ENCODE measurements around the gene STAG3. TPM values are rescaled to one million over a fixed set of nuclear protein-coding genes. Genes with fewer than 3 reads are reported as not detected.
"Not testable (repeated sequence)": the region's sequence is repeated elsewhere in the genome, so short reads cannot be mapped to it uniquely, and the experiment has no call there.

Gene STAG3, protein sequence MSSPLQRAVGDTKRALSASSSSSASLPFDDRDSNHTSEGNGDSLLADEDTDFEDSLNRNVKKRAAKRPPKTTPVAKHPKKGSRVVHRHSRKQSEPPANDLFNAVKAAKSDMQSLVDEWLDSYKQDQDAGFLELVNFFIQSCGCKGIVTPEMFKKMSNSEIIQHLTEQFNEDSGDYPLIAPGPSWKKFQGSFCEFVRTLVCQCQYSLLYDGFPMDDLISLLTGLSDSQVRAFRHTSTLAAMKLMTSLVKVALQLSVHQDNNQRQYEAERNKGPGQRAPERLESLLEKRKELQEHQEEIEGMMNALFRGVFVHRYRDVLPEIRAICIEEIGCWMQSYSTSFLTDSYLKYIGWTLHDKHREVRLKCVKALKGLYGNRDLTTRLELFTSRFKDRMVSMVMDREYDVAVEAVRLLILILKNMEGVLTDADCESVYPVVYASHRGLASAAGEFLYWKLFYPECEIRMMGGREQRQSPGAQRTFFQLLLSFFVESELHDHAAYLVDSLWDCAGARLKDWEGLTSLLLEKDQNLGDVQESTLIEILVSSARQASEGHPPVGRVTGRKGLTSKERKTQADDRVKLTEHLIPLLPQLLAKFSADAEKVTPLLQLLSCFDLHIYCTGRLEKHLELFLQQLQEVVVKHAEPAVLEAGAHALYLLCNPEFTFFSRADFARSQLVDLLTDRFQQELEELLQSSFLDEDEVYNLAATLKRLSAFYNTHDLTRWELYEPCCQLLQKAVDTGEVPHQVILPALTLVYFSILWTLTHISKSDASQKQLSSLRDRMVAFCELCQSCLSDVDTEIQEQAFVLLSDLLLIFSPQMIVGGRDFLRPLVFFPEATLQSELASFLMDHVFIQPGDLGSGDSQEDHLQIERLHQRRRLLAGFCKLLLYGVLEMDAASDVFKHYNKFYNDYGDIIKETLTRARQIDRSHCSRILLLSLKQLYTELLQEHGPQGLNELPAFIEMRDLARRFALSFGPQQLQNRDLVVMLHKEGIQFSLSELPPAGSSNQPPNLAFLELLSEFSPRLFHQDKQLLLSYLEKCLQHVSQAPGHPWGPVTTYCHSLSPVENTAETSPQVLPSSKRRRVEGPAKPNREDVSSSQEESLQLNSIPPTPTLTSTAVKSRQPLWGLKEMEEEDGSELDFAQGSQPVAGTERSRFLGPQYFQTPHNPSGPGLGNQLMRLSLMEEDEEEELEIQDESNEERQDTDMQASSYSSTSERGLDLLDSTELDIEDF
- total RNA-seq, result 11.0 TPM

DNA sequence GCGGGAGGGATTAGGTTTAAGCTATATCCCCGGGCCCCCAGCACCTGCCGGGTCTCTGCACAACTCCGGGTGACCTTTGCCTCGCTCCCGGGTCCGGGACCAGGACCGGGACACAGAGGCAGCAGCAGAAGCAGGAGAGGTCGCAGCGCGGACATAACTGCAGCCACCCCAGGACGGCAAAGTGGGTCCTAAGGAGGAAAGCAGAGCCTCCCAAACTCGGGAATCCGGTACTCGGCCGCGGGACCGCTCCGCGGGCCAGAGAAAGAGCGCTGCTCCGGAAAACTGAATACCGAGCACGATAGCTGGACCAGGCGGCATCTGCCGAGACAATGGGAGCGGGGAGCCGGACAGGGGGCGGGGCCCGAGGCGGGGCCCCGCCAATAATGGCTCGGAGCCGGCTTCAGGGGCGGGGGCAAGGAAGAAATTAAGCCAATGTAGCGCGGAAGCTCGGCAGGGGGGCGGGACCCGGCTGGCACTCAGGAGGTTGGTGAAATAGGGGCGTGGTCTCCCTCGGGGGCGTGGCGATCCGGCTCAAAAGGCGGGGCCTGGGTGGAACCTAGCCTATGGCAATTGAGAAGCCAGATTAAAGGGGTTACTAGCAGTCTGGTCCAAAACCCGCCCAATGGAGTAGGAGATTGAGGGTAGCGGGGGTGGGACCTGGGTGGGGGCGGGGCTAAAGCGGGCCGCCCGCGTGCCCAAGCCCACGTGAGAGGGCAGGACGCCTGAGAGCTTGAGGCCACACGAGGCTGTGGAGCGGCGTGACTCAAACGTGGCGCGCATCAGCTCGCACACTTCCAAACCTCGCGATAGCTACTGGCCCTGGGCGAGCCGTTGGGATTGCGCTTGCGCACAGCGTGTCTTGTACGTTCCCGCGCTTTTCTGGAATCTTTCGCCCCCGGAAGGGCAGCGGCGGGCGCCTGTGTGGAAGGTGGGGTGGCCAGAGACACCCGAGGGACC is at the start of gene STAG3, which contains the start of gene GPC2:
Gene STAG3 (plus strand): TSS at position 874 of the 957 bp plus-strand sequence. CDS start 2,639 bp downstream, outside the sequence.
Gene GPC2 (minus strand): TSS at position 337 of the 957 bp plus-strand sequence. CDS start 182 bp downstream, at position 155.
- intact Hi-C loops (cut with DNase I), result no loop called here
- ATAC-seq (peak; percentile 97), DNase-seq (ENCODE audit: low spot score) (peak; percentile 98)

DNA sequence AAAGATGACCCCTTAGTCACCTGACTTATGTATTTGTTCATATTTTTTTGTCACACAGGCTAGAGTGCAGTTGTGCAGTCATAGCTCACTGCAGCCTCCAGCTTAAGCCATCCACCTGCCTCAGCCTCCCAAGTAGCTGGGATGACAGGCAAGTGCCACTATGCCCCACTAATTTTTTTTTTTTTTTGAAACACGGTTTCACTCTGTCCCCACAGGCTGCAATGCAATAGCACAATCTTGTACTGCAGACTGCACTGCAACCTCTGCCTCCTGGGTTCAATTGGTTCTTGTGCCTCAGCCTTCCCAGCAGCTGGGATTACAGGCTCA is 49.1 kb upstream of the STAG3 start:
- ATAC-seq (no peak), DNase-seq (ENCODE audit: low spot score) (no peak)
- intact Hi-C loops (cut with DNase I), result no loop called here

DNA sequence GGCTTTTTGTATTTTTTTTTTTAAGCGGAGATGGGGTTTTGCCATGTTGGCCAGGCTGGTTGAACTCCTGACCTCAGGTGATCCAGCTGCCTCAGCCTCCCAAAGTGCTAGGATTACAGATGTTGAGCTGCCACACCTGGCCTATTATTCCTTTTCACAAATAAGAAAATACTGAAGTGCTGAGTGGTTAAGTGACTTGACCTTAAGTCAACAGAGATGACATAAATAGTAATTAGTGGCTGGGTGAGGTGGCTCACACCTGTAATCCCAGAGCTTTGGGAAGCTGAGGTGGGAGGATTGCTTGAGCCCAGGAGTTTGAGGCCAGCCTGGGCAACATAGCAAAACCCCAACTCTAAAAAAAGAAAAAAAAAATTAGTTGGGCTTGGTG is 47.5 kb upstream of the STAG3 start:
- intact Hi-C loops (cut with DNase I), result loop anchor here (10.0 kb wide), 1 partner anchor 75 kb away; no protein-coding TSS in a partner anchor
- DNase-seq (ENCODE audit: low spot score); ATAC-seq: not testable (repeated sequence)

DNA sequence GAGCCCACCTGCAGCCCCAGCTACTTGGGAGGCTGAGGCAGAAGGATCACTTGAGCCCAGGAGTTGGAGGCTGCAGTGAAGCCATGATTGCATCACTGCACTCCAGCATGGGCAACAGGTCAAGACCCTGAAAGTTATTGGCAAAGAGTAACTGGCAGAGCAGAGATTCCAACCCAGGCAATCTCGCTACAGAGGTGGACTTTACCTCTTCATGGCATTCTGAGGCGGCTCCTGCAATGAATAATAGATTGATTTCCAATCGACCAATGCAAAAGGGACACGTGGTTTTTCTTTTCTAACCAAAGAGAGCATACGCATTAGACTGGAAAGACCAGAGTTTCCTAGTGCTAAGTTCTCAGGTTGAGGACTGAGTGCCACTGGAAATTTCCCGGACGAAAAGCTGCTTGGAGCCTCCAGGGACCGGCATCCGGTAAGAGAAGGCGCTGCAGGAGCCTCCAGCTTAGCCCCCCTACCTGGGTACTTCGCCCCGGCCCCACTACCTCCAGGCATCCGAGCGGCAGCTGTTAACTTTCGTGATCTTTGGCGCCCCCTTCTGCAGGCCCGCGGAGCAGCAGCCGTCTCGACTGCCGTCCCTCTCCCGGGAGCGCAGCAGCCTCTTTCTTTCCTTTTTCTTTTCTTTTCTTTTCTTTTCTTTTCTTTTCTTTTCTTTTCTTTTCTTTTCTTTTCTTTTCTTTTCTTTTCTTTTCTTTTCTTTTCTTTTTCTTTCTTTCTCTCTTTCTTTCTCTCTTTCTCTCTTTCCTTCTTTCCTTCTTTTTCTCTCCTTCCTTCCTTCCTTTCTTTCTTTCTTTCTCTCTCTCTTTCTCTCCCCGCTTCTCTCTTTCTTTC is 46.9 kb upstream of the STAG3 start:
- intact Hi-C loops (cut with DNase I), result loop anchor here (10.0 kb wide), 1 partner anchor 74 kb away; no protein-coding TSS in a partner anchor
- no peak for ATAC-seq
- peak; percentile 90 for DNase-seq (ENCODE audit: low spot score)

DNA sequence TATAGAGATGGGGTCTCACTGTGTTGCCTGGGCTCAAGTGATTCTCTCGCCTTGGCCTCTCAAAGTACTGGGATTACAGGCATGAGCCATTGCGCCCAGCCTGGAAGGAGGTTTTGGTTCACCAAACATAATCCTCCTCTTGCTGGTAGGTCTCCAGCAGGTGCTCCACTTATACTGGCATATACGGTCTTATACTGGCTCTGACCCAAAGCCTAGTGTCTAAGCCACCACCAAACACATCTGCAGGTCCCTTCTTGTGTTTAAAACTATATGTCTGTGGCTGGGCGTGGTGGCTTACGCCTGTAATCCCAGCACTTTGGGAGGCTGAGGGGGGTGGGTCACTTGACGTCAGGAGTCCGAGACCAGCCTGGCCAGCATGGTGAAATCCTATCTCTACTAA is 45.6 kb upstream of the STAG3 start:
- intact Hi-C loops (cut with DNase I), result loop anchor here (10.0 kb wide), 1 partner anchor 73 kb away; no protein-coding TSS in a partner anchor
- ATAC-seq, result no peak
- no peak for DNase-seq (ENCODE audit: low spot score)

DNA sequence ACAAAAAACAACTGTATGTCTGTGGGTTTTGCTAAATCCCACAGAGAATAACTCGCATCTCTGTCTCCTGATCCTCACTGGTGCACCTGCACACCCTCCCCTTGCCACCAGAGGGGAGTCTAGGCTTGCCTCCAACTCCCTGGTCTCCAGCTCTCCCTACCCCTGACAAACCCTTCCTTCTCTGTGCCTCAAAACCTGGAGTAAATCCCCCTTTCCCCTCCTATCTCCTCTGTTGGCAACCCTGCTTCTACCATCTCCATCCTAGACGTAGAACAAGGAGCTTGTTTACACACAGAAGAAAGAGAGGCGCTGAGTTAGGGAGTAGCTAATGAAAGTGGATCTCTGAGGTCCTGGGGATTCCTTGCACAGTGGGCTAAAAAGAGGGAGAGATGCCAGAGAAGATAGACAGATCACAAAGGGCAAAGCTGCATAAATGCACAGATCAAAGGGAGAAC is 45.0 kb upstream of the STAG3 start:
- intact Hi-C loops (cut with DNase I), result loop anchor here (10.0 kb wide), 1 partner anchor 72 kb away; no protein-coding TSS in a partner anchor
- ATAC-seq, result peak; percentile 80
- DNase-seq (ENCODE audit: low spot score), result no peak

DNA sequence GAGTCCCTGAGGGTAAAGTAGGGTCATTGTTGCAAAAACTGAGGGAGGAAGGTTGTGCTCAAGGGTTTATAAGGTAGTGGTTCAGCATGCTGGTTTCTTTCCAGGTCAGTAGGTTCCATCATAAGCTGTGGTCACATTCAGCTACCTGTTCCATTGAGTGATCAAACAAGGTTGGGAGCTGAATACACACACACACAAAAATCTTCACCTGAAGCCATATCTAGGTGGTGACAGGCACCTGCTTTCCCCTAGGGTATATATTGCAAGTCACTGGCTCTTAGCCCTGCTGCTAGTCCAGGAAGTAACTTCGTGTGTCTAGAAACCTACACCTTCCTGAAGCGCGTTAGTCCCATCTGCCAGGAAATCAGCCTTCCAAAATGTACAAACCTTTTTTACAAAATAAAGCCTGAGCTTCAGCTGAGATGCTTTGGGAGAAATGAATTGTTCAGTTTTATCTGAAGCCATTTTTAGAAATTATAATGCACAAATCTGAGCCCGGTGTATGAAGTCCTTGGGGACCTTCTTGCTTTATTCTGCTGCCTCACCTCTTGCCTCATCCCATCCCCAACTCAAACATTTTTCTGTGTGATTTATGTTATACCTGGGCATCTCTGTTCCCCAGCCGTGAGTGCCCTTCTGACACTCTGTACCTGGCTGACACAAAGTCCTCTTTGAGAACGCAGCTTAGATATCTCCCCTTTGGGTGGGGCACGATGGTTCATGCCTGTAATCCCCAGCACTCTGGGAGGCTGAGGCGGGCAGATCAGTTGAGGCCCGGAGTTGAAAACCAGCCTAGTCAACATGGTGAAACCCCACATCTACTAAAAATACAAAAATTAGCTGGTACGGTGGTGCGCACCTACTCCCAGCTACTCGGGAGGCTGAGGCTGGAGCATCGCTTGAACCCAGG is 39.6 kb upstream of the STAG3 start:
- no peak for DNase-seq (ENCODE audit: low spot score)
- ATAC-seq, result no peak
- intact Hi-C loops (cut with DNase I), result loop anchor here (10.0 kb wide), 1 partner anchor 67 kb away; no protein-coding TSS in a partner anchor

DNA sequence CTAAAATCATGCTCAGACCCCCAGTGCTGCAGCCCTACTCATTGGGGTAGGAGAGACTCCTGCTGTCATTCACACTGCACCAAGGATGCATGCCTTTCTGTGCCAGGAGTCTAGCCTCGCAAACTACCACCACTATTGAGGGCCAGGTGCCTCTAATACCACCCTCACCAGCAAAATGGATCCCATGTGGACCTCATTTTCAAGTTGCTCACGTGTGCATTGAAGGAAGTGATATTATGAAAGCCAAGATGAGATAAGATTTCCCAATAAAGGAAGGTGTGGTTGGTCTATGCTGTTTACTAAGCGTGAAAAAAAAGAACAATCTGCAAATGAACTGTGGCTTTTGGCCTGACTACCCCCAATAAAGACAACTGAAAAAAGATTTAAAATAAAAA is 36.2 kb upstream of the STAG3 start:
- intact Hi-C loops (cut with DNase I), result no loop called here
- DNase-seq (ENCODE audit: low spot score) (no peak), ATAC-seq (no peak)

DNA sequence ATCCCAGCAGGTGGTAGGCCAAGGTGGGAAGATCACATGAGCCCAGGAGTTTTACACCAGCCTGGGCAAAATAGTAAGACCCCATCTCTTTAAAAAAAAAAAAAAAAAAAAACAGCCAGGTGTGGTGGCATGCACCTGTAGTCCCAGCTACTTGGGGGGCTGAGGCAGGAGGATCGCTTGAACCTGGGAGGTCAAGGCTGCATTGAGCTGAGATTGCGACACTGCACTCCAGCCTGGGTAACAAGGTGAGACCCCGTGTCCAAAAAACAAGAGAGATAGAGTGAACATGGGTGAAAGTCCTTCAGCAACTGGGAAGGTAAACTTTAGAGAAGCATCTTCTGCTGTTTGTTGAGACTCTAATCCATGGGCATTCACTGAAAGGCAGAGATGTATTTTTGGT is 35.3 kb upstream of the STAG3 start:
- ATAC-seq, result no peak
- intact Hi-C loops (cut with DNase I), result no loop called here
- DNase-seq (ENCODE audit: low spot score), result no peak

DNA sequence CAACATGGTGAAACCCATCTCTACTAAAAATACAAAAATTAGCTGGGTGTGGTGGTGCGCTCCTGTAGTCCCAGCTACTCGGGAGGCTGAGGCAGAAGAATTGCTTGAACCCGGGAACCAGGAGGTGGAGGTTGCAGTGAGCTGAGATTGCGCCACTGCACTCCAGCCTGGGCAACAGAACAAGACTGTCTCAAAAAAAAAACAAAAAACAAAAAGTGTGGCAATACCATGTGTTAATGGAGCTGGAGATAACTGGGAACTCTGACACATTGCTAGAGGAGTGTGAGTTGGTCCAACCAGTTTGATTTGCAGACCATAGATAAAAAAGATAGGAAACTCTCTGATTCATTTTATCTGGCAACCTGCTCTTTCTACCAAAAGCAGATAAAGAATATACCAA is 31.4 kb upstream of the STAG3 start:
- intact Hi-C loops (cut with DNase I); DNase-seq (ENCODE audit: low spot score); ATAC-seq: not testable (repeated sequence)

DNA sequence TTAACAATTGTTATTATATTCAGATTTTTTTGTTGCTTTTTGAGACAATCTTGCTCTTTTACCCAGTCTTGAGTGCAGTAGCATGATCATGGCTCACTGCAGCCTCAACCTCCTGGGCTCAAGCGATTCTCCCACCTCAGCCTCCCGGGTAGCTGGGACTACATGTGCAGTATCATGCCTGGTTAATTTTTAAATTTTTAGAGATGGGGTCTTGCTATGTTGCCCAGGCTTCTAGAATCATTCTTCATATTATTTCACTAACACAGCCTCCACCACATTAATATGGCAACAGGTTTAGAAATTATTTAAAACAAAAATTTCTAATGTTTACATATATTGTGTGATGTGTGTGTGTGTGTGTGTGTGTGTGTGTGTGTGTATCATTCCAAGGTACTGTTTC is 30.4 kb upstream of the STAG3 start:
- DNase-seq (ENCODE audit: low spot score) (no peak), ATAC-seq (no peak)
- intact Hi-C loops (cut with DNase I), result no loop called here

DNA sequence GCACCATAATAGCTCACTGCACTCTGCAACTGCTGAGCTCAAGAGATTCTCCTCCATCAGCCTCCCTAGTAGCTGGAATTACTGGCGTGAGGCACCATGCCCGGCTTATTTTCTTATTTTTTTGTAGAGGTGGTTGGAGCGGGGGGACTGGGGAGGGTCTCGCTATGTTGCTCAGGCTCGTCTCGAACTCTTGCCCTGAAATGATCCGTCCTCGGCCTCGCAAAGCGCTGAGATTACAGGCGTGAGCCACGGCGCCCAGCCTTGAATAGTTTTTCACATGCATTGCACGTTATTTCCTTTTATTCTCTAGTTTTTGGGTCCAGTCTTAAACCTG is 29.5 kb upstream of the STAG3 start:
- intact Hi-C loops (cut with DNase I), result no loop called here
- DNase-seq (ENCODE audit: low spot score) (no peak), ATAC-seq (no peak)

DNA sequence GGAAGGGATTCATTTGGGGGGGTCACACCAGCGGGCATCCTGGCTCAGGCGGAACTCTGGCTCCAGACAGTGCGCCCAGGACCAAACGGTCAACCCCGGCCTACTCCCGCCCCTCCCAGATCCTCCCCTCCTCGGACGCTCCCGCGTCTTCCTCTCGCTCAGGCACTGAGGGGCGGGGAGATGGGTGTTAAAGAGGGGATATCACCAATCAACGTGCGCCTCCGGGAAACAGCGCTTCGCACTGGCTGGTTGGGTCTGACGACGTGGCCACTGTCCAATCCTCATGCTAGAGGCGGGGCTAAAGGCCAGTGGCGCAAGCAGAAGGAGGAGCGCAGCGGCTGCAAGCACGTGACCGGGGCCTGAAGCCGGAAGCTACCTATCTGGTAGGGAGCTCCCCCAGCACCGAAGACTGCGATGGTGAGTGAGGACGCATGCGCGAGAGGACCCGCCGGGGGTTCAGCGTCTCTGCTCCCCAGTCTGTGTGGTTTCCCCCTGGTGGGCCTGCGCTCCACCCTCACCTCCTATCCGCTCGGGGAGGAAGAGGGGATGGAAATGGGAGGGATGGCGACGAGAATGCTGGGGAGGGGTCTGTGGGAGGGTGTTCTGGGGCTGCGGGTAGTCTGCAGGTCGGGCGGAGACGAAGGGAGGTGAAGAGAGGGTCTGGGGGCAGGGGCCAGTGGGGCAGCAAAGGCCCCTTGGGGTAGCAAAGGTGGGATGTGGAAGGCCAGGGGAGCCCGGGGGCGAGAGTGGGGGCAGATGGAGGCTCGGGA is 29.0 kb upstream of the STAG3 start, which contains the start of gene LAMTOR4:
Gene LAMTOR4 (plus strand): TSS at position 360 of the 770 bp plus-strand sequence. CDS start 55 bp downstream, at position 415.
- DNase-seq (ENCODE audit: low spot score) (peak; percentile 99), ATAC-seq (peak; percentile 99)
- intact Hi-C loops (cut with DNase I), result no loop called here

DNA sequence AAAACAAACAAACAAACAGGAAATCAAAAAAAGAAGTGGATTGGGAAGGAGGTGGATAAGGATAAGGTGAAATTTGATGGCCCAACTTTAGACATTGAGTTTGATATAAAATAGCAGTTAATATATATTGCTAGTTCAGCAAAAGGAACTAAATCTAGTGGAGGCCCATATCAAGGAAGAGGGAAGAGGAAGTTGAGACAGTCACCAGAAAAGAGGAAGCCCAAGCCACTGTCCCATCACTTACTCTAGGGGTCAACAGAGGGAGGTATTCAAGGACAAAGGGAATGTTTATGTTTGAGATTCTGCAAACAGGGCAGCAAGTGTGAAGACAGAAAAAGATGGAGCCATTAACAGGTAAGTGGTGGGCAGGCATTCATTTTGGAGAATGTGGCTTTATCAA is 25.3 kb upstream of the STAG3 start:
- ATAC-seq, result no peak
- no peak for DNase-seq (ENCODE audit: low spot score)
- intact Hi-C loops (cut with DNase I), result no loop called here

DNA sequence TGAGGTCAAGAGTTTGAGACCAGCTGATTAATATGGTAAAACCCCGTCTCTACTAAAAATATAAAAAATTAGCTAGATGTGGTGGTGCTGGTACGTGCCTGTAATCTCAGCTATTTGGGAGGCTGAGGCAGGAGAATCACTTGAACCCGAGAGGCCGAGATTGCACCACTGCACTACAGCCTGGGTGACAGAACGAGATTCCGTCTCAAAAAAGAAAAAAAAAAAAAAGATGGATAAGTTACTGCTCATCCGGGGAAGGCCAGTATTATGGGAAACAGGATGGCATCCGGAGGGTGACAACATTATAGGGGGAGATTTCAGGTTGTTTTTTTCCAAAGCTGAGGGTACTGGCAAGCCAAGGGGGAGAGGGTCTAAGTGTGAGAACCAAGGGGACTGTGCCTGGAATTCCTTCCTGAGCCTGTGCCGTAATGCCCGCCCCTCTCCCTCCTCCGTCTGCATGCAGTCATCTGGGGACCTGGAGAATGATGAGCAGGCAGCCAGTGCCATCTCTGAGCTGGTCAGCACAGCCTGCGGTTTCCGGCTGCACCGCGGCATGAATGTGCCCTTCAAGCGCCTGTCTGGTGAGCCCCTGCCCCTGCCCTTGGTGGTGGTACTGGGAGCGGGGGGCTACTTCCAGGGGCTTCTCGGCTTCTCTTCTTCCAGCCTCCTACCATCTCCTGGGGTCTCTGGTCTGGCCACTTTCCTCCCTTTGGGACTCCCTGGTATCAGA is 24.6 kb upstream of the STAG3 start:
- intact Hi-C loops (cut with DNase I), result no loop called here
- DNase-seq (ENCODE audit: low spot score), result no peak
- ATAC-seq, result no peak
